Endothelial cell of umbilical vein (primary cell): Measurements from ENCODE around the gene TMEM191B. TPM values are rescaled to one million over a fixed set of nuclear protein-coding genes. Genes with fewer than 3 reads are reported as not detected.
"Not testable (repeated sequence)": the region's sequence is repeated elsewhere in the genome, so short reads cannot be mapped to it uniquely, and the experiment has no call there.

ENCODE experiments used
- BruUV-seq: library from RNA; stranded (reverse); fragments of 400-500 nt; replicated peaks from 2 replicates; lab custom pipeline; 2021; lab: Mats Ljungman, UMichigan
- CTCF ChIA-PET: fragments of 300-600, 350-600 bp; sonication (Branson Sonifier 250); formaldehyde crosslinking; loops from one replicate; lab custom pipeline; 2021; ENCODE audit warnings: antibody characterized with exemption, inconsistent platforms; lab: Charles Lee
- POLR2A ChIA-PET: fragments of 300-600, 350-600 bp; sonication (Branson Sonifier 250); formaldehyde crosslinking; loops from one replicate; lab custom pipeline; 2021; ENCODE audit warnings: antibody characterized with exemption, inconsistent platforms; lab: Charles Lee
- DNase-seq: peaks from one replicate; pipeline ENCODE4 v3.0.0-alpha.2; 2011; ENCODE audit warnings: low read depth, low spot score
- FAIRE-seq: peaks from 2 replicates; lab custom pipeline; 2011; peaks lifted over from hg19 to GRCh38; lab: Jason Lieb, UNC
- H2AFZ ChIP-seq: 2 replicates; pipeline ENCODE4 v1.6.0; 2012; ENCODE audit warnings: low read depth, low read length, control low read depth, inconsistent platforms
- H3K27ac ChIP-seq: 2 replicates; pipeline ENCODE4 v1.5.1; 2011; ENCODE audit warnings: low read depth, mild to moderate bottlenecking, control low read depth, low read length, moderate library complexity; ENCODE audit not compliant: insufficient read depth
- H3K27me3 ChIP-seq, 2 experiments: 2 replicates each; pipeline versions ENCODE4 v1.6.0 to v1.6.1; 2011; ENCODE audit warnings: low read length in 2 of 2, mixed read lengths in 1 of 2; ENCODE audit not compliant: control insufficient read depth in 2 of 2, insufficient read depth in 2 of 2
- H3K36me3 ChIP-seq, 2 experiments: 2 replicates in 1 of 2; 3 replicates in 1 of 2; pipeline ENCODE4 v1.5.1; 2011; ENCODE audit warnings: low read length in 2 of 2, mild to moderate bottlenecking in 1 of 2, moderate library complexity in 1 of 2; ENCODE audit not compliant: control insufficient read depth in 2 of 2, insufficient read depth in 2 of 2; ENCODE audit errors: extremely low read depth in 1 of 2
- H3K4me1 ChIP-seq: 3 replicates; pipeline ENCODE4 v1.5.1; 2011; ENCODE audit warnings: mild to moderate bottlenecking, low read length; ENCODE audit not compliant: control insufficient read depth, insufficient read depth; ENCODE audit errors: extremely low read depth
- H3K4me2 ChIP-seq: 2 replicates; pipeline ENCODE4 v1.6.1; 2011; ENCODE audit warnings: low read length, control low read depth, mixed read lengths; ENCODE audit not compliant: insufficient read depth
- H3K4me3 ChIP-seq, 3 experiments: fragments of 200-600 bp in 1 of 3; sonication (generic), shearing (Covaris generic) in 1 of 3; replicated peaks in 1 of 3; 2 replicates each; pipeline ENCODE4 v1.5.1; 2011 to 2016; ENCODE audit warnings: control low read depth in 3 of 3, low read length in 3 of 3, mild to moderate bottlenecking in 2 of 3, inconsistent platforms in 1 of 3, low read depth in 1 of 3, moderate library complexity in 1 of 3; ENCODE audit not compliant: insufficient read depth in 1 of 3
- H3K79me2 ChIP-seq: 2 replicates; pipeline ENCODE4 v1.6.0; 2012; ENCODE audit warnings: low read length, inconsistent platforms; ENCODE audit not compliant: control insufficient read depth, insufficient read depth
- H3K9ac ChIP-seq: replicated peaks from 2 replicates; pipeline ENCODE3; 2011; ENCODE audit warnings: low read length, control low read depth; ENCODE audit not compliant: insufficient read depth; ENCODE audit errors: extremely low read depth
- H3K9me1 ChIP-seq: replicated peaks from 3 replicates; pipeline ENCODE4 v1.6.0; 2011; ENCODE audit warnings: mild to moderate bottlenecking, low read length; ENCODE audit not compliant: control insufficient read depth, insufficient read depth; ENCODE audit errors: extremely low read depth
- H3K9me3 ChIP-seq: replicated peaks from 2 replicates; pipeline ENCODE4 v1.5.1; 2012; ENCODE audit warnings: low read length, inconsistent platforms; ENCODE audit not compliant: control insufficient read depth, insufficient read depth
- H4K20me1 ChIP-seq: replicated peaks from 2 replicates; pipeline ENCODE3; 2011; ENCODE audit warnings: mild to moderate bottlenecking, low read length; ENCODE audit not compliant: control insufficient read depth, insufficient read depth; ENCODE audit errors: extremely low read depth
- dilution Hi-C: fragments of 300-500 bp; cut with MboI; formaldehyde crosslinking; loops from one replicate; pipeline ENCODE4 v1.15.0; 2019; ENCODE audit warnings: low sequenced_read_pairs; ENCODE audit not compliant: extremely low pct_ligation_motif_present
- intact Hi-C: fragments of 100-400 bp; cut with micrococcal nuclease; formaldehyde crosslinking; loops from one replicate; pipeline ENCODE4 v1.10.0; 2022
- polyA plus RNA-seq, 4 experiments: library from polyadenylated mRNA; depleted of rRNA in 3 of 4; stranded (reverse) in 3 of 4; unstranded in 1 of 4; fragments of >200 nt; gene quantifications; 2 replicates each; pipeline versions ENCODE4 v1.2.1 to v1.2.3, GENCODE V29; 2011 to 2012; ENCODE audit warnings: missing spikeins in 1 of 4
- total RNA-seq: library from RNA; stranded (reverse); gene quantifications from 2 replicates; pipeline ENCODE4 v1.2.3, GENCODE V29; 2021

The TMEM191B gene
- total and polyA plus RNA-seq, 2 donors (not counting 3 experiments of a cell fraction or from before 2014, with no cell fraction given) = 0.33 TPM; not detected in 1

GRCh38 chr22:18512378-18512777, 15.2 kb upstream of the TMEM191B start:
- DNase-seq, H3K9me1 ChIP-seq, intact Hi-C loops, H3K27ac ChIP-seq, H3K9me3 ChIP-seq, POLR2A ChIA-PET, H3K79me2 ChIP-seq, H3K36me3 ChIP-seq, H3K9ac ChIP-seq, H4K20me1 ChIP-seq, FAIRE-seq, H3K4me3 ChIP-seq, H3K27me3 ChIP-seq, H3K4me2 ChIP-seq, BruUV-seq, H3K4me1 ChIP-seq, CTCF ChIA-PET, H2AFZ ChIP-seq, dilution Hi-C loops: not testable (repeated sequence)

DNA sequence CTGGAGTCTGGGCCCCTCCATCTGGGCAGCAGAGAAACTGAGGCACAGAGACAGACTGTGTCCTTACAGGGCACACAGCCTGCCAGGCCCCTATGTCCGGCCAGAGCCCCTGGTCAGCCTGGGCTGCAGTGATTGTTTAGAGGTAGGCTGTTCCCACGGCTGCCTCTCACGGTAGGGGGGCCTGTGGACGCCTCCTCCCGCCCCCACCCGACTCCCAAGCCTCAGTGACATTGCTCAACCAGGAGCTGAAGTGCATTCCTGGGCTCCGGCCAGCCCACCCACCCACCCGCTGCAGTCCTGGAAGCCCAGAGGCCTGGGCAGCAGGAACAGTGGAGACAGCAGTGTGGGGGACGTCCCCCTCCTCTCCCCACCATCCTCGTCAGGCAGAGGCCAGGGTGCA, 14.1 kb upstream of the TMEM191B start:
- H3K9me1 ChIP-seq, H2AFZ ChIP-seq, H3K4me3 ChIP-seq, H3K27ac ChIP-seq, DNase-seq, H3K79me2 ChIP-seq, intact Hi-C loops, H3K9me3 ChIP-seq, H4K20me1 ChIP-seq, H3K4me2 ChIP-seq, FAIRE-seq, H3K9ac ChIP-seq, POLR2A ChIA-PET, CTCF ChIA-PET, H3K4me1 ChIP-seq, BruUV-seq, dilution Hi-C loops, H3K27me3 ChIP-seq, H3K36me3 ChIP-seq: not testable (repeated sequence)

- H4K20me1 ChIP-seq, H3K36me3 ChIP-seq, POLR2A ChIA-PET, intact Hi-C loops, DNase-seq, H3K27ac ChIP-seq, H3K4me3 ChIP-seq, FAIRE-seq, H3K9ac ChIP-seq, CTCF ChIA-PET, H3K9me3 ChIP-seq, H3K4me1 ChIP-seq, H2AFZ ChIP-seq, H3K9me1 ChIP-seq, H3K4me2 ChIP-seq, BruUV-seq, dilution Hi-C loops, H3K27me3 ChIP-seq, H3K79me2 ChIP-seq: not testable (repeated sequence)
These were observed 9.5 kb upstream of the TMEM191B start, which contains the start of gene GGTLC3 for GRCh38 chr22:18518061-18518460. Gene GGTLC3, minus strand, starts transcription at chr22:18518161. Its CDS starts 264 bp downstream, at chr22:18517897.

DNA sequence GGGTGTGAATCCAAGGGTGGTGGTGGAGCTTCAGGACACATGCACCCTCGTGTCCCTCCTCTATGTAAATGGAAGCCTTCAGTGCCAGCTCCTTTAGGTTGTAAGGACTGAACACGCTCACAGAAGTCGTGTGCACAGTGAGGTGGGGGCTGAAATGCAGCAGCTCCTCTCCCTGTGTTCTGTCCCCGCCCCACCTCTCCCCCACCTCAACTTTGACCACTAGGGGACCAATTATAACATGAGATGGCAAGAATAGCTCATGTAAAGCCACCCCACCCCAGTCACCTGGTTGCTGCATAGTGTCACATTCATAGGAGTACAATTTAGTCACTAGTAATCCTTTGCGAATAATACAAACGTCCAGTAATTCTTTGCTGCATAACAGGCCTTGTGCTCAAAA, 4.8 kb upstream of the TMEM191B start:
- H3K4me2 ChIP-seq, H4K20me1 ChIP-seq, DNase-seq, H3K9me3 ChIP-seq, H3K79me2 ChIP-seq, CTCF ChIA-PET, H3K9ac ChIP-seq, POLR2A ChIA-PET, H3K4me3 ChIP-seq, FAIRE-seq, H3K27ac ChIP-seq, intact Hi-C loops, dilution Hi-C loops, H3K27me3 ChIP-seq, BruUV-seq, H2AFZ ChIP-seq, H3K4me1 ChIP-seq, H3K9me1 ChIP-seq, H3K36me3 ChIP-seq: not testable (repeated sequence)
